AML-193 (cell line): ENCODE results near the gene OLFML2B.
"Not testable (repeated sequence)": the region's sequence is repeated elsewhere in the genome, so short reads cannot be mapped to it uniquely, and the experiment has no call there.

Experiments used
- DNase-seq, 2 experiments: peaks; one replicate each; lab custom pipeline; 2025; lab: John Stamatoyannopoulos, UW

Gene OLFML2B

DNA sequence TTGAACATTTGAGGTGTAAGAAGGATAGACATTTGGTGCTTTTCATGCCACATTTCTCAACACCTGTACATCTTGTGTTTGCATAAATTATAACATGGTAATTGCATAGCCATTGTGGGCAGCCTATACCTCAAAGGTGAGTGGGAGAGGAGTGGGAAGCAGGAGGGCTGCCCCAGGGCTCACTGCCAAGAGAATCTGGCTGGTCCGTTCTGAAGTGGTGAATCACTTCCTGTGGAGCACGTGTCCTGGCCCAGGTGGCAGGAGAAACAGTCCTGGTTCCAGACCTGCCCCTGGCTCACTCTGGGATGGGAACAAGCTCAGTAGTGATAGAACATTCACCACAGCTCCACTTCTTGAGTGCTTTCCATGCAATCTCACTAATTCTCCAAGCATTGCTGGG, 11.6 kb upstream of the OLFML2B start:
- no peak for DNase-seq

GRCh38 chr1:162033428-162033827, 9.8 kb upstream of the OLFML2B start:
- no peak for DNase-seq

GRCh38 chr1:162030759-162031280, 7.2 kb upstream of the OLFML2B start:
- DNase-seq, result no peak

DNA sequence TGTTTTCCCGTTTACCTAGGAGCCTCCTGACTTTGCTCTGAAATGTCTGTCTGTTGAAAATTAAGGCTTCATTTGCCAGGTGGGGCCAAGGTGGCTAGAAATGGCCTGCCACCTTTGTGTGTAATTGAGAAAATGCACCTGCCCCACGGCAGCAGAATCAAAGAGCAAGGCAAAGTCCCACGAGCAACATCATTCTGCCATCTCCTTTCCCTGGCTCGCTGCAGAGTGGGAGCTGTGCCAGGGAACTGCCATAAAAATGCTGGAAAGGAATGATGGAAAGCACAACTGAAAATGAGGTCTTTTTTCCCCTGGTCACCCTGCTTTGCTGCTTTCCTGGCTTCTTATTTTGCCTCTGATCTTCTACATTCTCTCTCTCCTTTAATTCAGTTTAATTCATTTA, 5.5 kb upstream of the OLFML2B start:
- DNase-seq, result no peak

DNA sequence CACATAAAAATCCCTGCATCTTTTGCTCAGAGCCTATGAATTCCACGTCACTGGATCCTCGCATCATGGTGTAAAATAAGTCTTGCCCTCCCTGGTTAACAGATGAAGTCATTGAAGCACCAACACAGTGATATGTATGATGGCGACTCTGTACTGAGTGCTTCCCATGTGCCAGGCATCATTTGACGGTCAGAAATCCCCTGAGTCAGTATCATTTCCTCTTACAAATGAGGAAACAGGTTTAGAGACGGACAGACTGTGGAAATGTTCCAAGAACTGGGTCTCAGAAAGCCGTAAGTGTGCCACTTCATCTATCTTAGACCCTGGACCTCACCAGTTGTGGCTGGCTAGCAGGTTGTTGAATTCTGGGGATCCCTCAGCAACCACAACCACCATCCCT, 5.1 kb upstream of the OLFML2B start:
- DNase-seq, result no peak

GRCh38 chr1:162026881-162027280, 3.2 kb upstream of the OLFML2B start:
- no peak for DNase-seq

GRCh38 chr1:162025541-162025940, 1.9 kb upstream of the OLFML2B start:
- DNase-seq, result no peak

GRCh38 chr1:162023181-162023546, 505 bp downstream of the OLFML2B start:
- no peak for DNase-seq

DNA sequence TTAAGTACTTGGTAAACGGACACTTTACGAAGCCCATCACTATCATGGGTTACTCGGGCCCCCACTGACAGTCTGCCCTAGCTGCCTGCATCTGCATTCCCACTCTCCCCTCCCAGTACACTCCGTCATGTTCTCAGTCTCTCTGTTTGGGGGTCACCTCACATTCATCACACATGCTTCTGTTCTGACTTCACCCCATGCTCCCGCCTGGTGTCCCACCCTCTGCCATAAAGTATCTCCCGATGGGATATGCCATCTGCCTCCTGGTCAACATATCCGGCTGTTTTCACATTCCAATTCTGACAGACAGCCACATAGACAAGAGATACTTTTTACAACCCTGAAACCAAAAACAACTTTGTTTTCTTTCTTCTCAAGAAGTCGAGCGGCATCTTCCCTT, 1.0 kb downstream of the OLFML2B start:
- DNase-seq, result no peak

DNA sequence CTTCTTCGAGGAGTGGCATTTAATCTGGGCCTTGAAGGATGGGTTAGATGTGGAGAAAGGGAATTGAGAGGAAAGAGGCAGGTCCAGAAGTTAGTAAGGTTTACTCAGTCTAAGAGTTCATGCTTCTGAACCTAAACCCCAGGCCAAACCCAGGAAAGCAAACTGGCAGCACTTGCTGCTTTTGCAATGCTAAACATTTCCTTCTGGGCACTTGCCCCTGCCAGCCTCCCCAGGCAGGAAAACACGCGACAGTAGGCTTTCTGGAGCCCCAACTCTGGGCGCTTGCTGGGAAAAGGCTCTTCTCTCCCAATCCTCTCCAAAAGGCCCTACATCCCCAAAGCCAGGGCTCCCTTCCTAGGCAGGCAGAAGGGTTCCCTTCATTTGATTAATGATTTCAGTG, 2.5 kb downstream of the OLFML2B start:
- DNase-seq, result no peak

DNA sequence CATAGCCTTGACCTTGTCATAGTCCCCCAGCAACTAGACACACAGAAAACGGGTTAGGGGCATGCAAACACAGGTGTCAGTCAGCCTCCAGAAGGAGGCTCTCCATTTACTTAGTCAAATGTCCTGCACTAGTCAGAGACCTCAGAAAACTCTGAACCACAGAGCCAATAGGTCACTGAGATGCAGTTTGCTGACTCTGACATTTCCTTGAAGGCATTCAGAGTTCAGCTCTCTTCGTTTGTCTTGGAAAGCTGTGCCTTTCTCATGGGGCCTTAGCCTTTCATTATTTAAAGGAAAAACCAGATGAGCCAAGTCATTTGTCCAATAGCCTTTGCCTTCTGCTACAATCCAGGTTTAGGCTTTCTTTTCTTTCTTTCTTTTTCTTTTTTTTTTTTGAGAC, 3.5 kb downstream of the OLFML2B start:
- DNase-seq, result no peak

GRCh38 chr1:162019446-162019845, 4.2 kb downstream of the OLFML2B start:
- DNase-seq, result no peak

DNA sequence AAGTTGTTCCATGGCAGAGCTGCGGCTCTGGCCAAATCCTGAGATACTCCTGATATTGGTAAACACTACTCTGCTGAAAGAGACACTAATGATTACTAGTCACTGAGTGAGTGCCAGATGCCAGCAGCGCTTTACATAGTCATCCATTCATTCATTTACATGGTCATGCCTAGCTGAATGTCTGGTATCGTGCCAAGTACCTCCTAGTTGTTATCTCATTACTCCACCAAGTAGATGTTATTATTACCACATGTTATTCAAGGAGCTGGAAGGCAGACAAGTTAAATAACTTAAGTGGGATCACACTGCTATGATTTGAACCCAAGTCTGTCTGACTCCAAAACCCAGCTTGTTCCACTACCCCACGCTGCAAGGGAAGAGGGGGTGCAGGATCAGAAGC, 4.7 kb downstream of the OLFML2B start:
- DNase-seq, result no peak

GRCh38 chr1:162018418-162018817, 5.3 kb downstream of the OLFML2B start:
- no peak for DNase-seq

- not testable (repeated sequence) for DNase-seq
Observed at GRCh38 chr1:162017791-162018190, 5.9 kb downstream of the OLFML2B start.

- no peak for DNase-seq
Observed at GRCh38 chr1:162016631-162017030, 7.0 kb downstream of the OLFML2B start.

DNA sequence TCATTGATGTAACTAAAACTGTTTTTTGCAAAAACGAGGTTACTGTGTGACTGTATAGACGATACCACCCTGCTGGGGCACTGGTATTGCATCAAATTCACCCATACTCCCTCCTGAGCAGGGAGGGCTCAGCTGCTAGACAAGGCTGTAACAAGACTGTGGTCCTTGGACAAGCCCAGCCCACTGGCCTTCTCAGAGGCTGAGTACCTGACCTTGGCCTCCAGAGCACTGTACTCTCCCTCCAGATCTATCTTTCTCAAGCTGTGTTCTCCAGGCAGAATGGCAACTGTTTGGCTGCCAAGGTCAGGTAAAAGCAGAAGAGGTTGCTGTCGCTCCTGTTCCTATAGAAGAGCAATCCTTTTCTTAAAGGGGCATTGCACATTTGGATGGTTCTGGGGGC, 8.5 kb downstream of the OLFML2B start:
- DNase-seq, result no peak

DNA sequence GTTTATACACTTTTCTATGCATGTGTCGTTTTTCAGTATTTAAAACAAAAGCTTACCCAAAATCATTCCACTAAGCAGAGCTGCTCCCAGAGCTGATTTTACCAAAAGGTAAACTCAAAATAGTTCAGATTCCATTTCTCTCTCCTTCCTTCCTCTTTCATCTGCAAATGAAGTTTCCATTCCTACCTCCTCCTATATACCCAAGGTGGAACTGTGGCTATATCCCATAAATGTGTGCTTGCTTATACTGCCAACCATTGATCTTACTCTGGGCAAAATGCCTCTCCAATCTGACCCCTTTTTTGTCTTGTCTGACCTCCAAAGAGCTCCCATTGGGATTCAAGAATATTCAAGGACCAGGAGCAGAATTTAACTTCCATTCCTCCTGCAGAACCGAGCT, 9.5 kb downstream of the OLFML2B start:
- DNase-seq, result no peak

GRCh38 chr1:162013289-162013688, 10.4 kb downstream of the OLFML2B start:
- no peak for DNase-seq

GRCh38 chr1:162011337-162012012, 12.2 kb downstream of the OLFML2B start:
- DNase-seq, result no peak

GRCh38 chr1:162010175-162010506, 13.5 kb downstream of the OLFML2B start:
- DNase-seq, result no peak

GRCh38 chr1:162009501-162010174, 14.0 kb downstream of the OLFML2B start:
- DNase-seq, result no peak

- no peak for DNase-seq
Observed at GRCh38 chr1:162008799-162009198, 14.9 kb downstream of the OLFML2B start.

GRCh38 chr1:162007466-162007865, 16.2 kb downstream of the OLFML2B start:
- no peak for DNase-seq
